Panc1 (cell line): ENCODE data around the gene ENTPD6. TPM values are rescaled to one million over a fixed set of nuclear protein-coding genes. Genes with fewer than 3 reads are reported as not detected.

Experiments
- ATAC-seq: fragments of 200-7000 bp; cut with Tn5 transposase; 2 replicates; pipeline ENCODE4 v1.9.1; 2020; ENCODE audit warnings: mild to moderate bottlenecking, moderate library complexity
- BruUV-seq: library from RNA; stranded (reverse); fragments of 400-500 nt; replicated peaks from 2 replicates; lab custom pipeline; 2021; lab: Mats Ljungman, UMichigan
- CTCF ChIA-PET: fragments of 300-600 bp; sonication (Branson Sonifier 250); formaldehyde crosslinking; loops from one replicate; lab custom pipeline; 2022; ENCODE audit warnings: antibody characterized with exemption; lab: Charles Lee
- POLR2A ChIA-PET: fragments of 300-600 bp; sonication (Branson Sonifier 250); formaldehyde crosslinking; loops from one replicate; lab custom pipeline; 2022; ENCODE audit warnings: antibody characterized with exemption; lab: Charles Lee
- DNase-seq: peaks from one replicate; pipeline ENCODE4 v3.0.0-alpha.2; 2010; ENCODE audit warnings: low read depth, low spot score
- H3K27ac ChIP-seq: 2 replicates; pipeline ENCODE4 v1.5.1; 2011; ENCODE audit warnings: mild to moderate bottlenecking, low read length, inconsistent platforms
- H3K27me3 ChIP-seq: fragments of 200-500 bp; sonication (Bioruptor generic); 2 replicates; pipeline ENCODE4 v1.6.0; 2014; ENCODE audit warnings: low read length, inconsistent platforms; ENCODE audit not compliant: control insufficient read depth, insufficient read depth
- H3K36me3 ChIP-seq: fragments of 200-500 bp; sonication (Bioruptor generic); 2 replicates; pipeline ENCODE4 v1.5.1; 2014; ENCODE audit warnings: inconsistent platforms, mild to moderate bottlenecking, low read length, moderate library complexity; ENCODE audit not compliant: control insufficient read depth, insufficient read depth
- H3K4me1 ChIP-seq: 2 replicates; pipeline ENCODE4 v1.5.1; 2011; ENCODE audit warnings: inconsistent platforms, mild to moderate bottlenecking, low read length, moderate library complexity; ENCODE audit not compliant: control insufficient read depth, insufficient read depth
- H3K4me3 ChIP-seq, 2 experiments: 2 replicates each; pipeline ENCODE4 v1.5.1; 2011 to 2012; ENCODE audit warnings: low read depth in 2 of 2, low read length in 2 of 2, mild to moderate bottlenecking in 2 of 2, inconsistent platforms in 1 of 2, moderate library complexity in 1 of 2
- H3K9me3 ChIP-seq: fragments of 200-500 bp; sonication (Bioruptor generic); 2 replicates; pipeline ENCODE4 v1.5.1; 2014; ENCODE audit warnings: low read depth, mild to moderate bottlenecking, inconsistent platforms, low read length, moderate library complexity; ENCODE audit not compliant: control insufficient read depth, insufficient read depth
- CTCF ChIP-seq: fragments of 450-650 bp; IDR thresholded peaks from 2 replicates; pipeline ENCODE4 v1.5.1; 2017; ENCODE audit warnings: mild to moderate bottlenecking
- POLR2AphosphoS5 ChIP-seq: IDR thresholded peaks from 2 replicates; pipeline ENCODE4 v1.6.1; 2012; ENCODE audit warnings: mild to moderate bottlenecking, low read depth, low read length, moderate library complexity
- REST ChIP-seq, 2 experiments: IDR thresholded peaks; 2 replicates each; pipeline ENCODE4 v1.6.1; 2011 to 2012; ENCODE audit warnings: low read depth in 2 of 2, control low read depth in 1 of 2, low read length in 1 of 2, mild to moderate bottlenecking in 1 of 2, moderate library complexity in 1 of 2; ENCODE audit not compliant: insufficient read depth in 1 of 2
- SIN3A ChIP-seq: IDR thresholded peaks from 2 replicates; pipeline ENCODE4 v1.6.1; 2012; ENCODE audit warnings: low read depth, mild to moderate bottlenecking, low read length, moderate library complexity, borderline replicate concordance; ENCODE audit not compliant: insufficient read depth
- TCF7L2 ChIP-seq: IDR thresholded peaks from 2 replicates; pipeline ENCODE4 v1.6.1; 2011; ENCODE audit warnings: mild to moderate bottlenecking, low read depth, low read length, inconsistent platforms
- in situ Hi-C: cut with HindIII; loops from 2 replicates; pipeline ENCODE4 v1.10.0; 2016; ENCODE audit warnings: low sequenced_read_pairs, low pct_unique_long_range_greater_than_20kb
- intact Hi-C: fragments of 100-400 bp; cut with micrococcal nuclease; formaldehyde crosslinking; loops from one replicate; pipeline ENCODE4 v1.10.0; 2022; ENCODE audit not compliant: unreplicated experiment
- total RNA-seq: library from RNA; stranded (reverse); gene quantifications from one replicate; pipeline ENCODE4 v1.2.1, GENCODE V29; 2021; ENCODE audit not compliant: unreplicated experiment

The ENTPD6 gene
- total RNA-seq, 1 experiment from 2014 or later = 108 TPM

GRCh38 chr20:25269057-25269832, 73.7 kb downstream of the ENTPD6 start:
- Histone ChIP-seq H3K27ac (no peak overlapping the region), H3K9me3 (no peaks in the 10 kb centered on the region), H3K36me3 (peaks cover 37% of the 10 kb centered on the region), H3K4me3 (no peak overlapping the region), H3K27me3 (no peaks in the 10 kb centered on the region), H3K4me1 (no peaks in the 10 kb centered on the region; the same call in 1 of the 2 replicates)
- ATAC-seq (no peak), DNase-seq (no peak)
- ChIA-PET POLR2A (no interaction called here), CTCF (no interaction called here)
- TF ChIP-seq TCF7L2 = no peak
- no peak for TF ChIP-seq REST (IDR thresholded peaks at IDR 0.05; ENCODE audit: insufficient read depth in 1 of 2, low read depth in 2 of 2, low read length in 1 of 2)
- no peak for TF ChIP-seq CTCF
- TF ChIP-seq POLR2AphosphoS5 = no peak
- TF ChIP-seq SIN3A = no peak
- in situ Hi-C loops = no loop called here
- intact Hi-C loops = no loop called here
- BruUV-seq = no TSS peak

- no TSS peak for BruUV-seq
- intact Hi-C loops = no loop called here
- in situ Hi-C loops = no loop called here
- H3K27ac ChIP-seq = no peak overlapping the region
- ChIA-PET POLR2A (interaction anchor here (0.7 kb wide), 1 partner anchor 402 kb away, joined by 8 read pairs; no protein-coding TSS in a partner anchor), CTCF (no interaction called here)
- no peak overlapping the region for H3K4me3 ChIP-seq
- DNase-seq = no peak
- peaks cover 37% of the 10 kb centered on the region for H3K36me3 ChIP-seq
- TF ChIP-seq CTCF (no peak), SIN3A (no peak), TCF7L2 (no peak), POLR2AphosphoS5 (no peak), REST (IDR thresholded peaks at IDR 0.05; ENCODE audit: insufficient read depth in 1 of 2, low read depth in 2 of 2, low read length in 1 of 2) (no peak)
- no peak for ATAC-seq
- H3K4me1 ChIP-seq = no peaks in the 10 kb centered on the region; the same call in 1 of the 2 replicates
- no peaks in the 10 kb centered on the region for H3K27me3 ChIP-seq
- H3K9me3 ChIP-seq = no peaks in the 10 kb centered on the region
Measured at GRCh38 chr20:25269833-25270170, 74.3 kb downstream of the ENTPD6 start.
